ENCODE measurements around the gene BRMS1L. TPM values are rescaled to one million over a fixed set of nuclear protein-coding genes. Genes with fewer than 3 reads are reported as not detected.

Gene BRMS1L
- total RNA-seq, 1 donor from 2014 or later = 16.8 TPM

DNA sequence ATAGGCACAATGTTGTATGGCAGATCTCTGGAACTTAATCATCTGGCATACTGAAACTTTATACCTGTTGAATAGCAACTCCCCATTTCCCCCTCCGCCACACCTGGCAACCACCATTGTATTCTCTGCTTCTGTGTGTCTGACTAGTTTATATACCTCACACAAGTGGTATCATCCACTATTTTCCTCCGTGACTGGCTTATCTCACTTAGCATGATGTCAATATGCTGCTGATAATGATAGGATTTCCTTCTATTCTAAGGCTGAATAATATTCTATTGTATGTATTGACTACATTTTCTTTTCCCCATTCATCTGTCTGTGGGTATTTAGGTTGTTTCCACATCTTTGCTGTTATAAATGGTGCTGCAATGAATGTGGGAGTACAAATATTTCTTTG is 21.5 kb downstream of the BRMS1L start:
- Mint-ChIP-seq H3K36me3 (ENCODE audit: low read depth, unreplicated experiment) (peaks cover 57% of the 10 kb centered on the region), H3K4me3 (ENCODE audit: unreplicated experiment) (no peak overlapping the region), H3K27ac (ENCODE audit: unreplicated experiment) (peak overlapping the region; percentile 79), H3K4me1 (ENCODE audit: unreplicated experiment) (peaks cover 21% of the 10 kb centered on the region), H3K27me3 (ENCODE audit: unreplicated experiment) (peaks cover under 1% of the 10 kb centered on the region), H3K9me3 (ENCODE audit: unreplicated experiment) (no peaks in the 10 kb centered on the region)
- no peak for DNase-seq (ENCODE audit: low spot score)
- TF ChIP-seq CTCF (IDR thresholded peaks at IDR 0.05; ENCODE audit: unreplicated experiment) = no peak

GRCh38 chr14:35849122-35849521 is 23.0 kb downstream of the BRMS1L start:
- peaks cover 46% of the 10 kb centered on the region for H3K36me3 Mint-ChIP-seq (ENCODE audit: low read depth, unreplicated experiment)

DNA sequence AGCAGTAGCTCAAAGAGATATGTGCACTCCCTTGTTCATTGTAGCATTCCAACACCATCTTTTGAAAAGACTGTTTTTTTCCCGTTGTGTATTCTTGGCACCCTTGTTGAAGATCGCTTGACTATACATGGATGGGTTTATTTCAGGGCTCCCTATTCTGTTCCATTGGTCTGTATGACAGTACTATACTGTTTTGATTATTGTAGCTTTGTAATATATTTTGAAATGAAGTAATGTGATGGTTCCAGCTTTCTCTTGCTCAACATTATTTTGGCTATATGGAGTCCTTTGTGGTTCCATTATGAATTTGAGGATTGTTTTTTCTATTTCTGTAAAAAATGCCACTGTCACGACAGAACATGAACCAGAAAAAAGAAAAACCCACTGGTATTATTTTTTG is 25.7 kb downstream of the BRMS1L start:
- TF ChIP-seq CTCF (IDR thresholded peaks at IDR 0.05; ENCODE audit: unreplicated experiment) = no peak
- Mint-ChIP-seq H3K27ac (ENCODE audit: unreplicated experiment) (no peak overlapping the region), H3K4me1 (ENCODE audit: unreplicated experiment) (peaks cover 24% of the 10 kb centered on the region), H3K36me3 (ENCODE audit: low read depth, unreplicated experiment) (peaks cover 31% of the 10 kb centered on the region), H3K9me3 (ENCODE audit: unreplicated experiment) (no peaks in the 10 kb centered on the region), H3K27me3 (ENCODE audit: unreplicated experiment) (no peaks in the 10 kb centered on the region), H3K4me3 (ENCODE audit: unreplicated experiment) (no peak overlapping the region)
- no peak for DNase-seq (ENCODE audit: low spot score)

More at GRCh38 chr14:35849122-35849521, 23.0 kb downstream of the BRMS1L start:
- peak overlapping the region; percentile 37 for H3K27ac Mint-ChIP-seq (ENCODE audit: unreplicated experiment)
- TF ChIP-seq CTCF (IDR thresholded peaks at IDR 0.05; ENCODE audit: unreplicated experiment) = no peak
- DNase-seq (ENCODE audit: low spot score) = no peak
- no peaks in the 10 kb centered on the region for H3K27me3 Mint-ChIP-seq (ENCODE audit: unreplicated experiment)
- no peak overlapping the region for H3K4me3 Mint-ChIP-seq (ENCODE audit: unreplicated experiment)
- peaks cover 21% of the 10 kb centered on the region for H3K4me1 Mint-ChIP-seq (ENCODE audit: unreplicated experiment)
- no peaks in the 10 kb centered on the region for H3K9me3 Mint-ChIP-seq (ENCODE audit: unreplicated experiment)

DNA sequence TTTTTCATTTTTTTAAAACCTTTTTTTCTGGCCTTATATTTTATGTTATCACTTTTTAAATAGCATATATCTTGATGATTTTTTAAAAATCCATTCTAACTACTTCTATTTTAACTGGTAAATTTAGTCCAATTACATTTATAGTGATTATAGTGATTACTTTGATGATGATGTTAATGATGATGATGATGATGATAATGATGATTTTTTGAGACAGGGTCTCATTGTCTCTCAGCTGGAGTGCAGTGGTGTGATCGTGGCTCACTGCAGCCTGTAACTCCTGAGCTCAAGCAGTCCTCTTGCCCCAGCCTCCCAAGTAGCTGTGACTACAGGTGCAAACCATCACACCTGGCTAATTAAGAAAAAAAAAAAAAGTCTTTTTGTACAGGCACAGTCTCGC is 27.1 kb downstream of the BRMS1L start:
- H3K9me3 Mint-ChIP-seq (ENCODE audit: unreplicated experiment) = no peaks in the 10 kb centered on the region

More for the DNA sequence above, 27.1 kb downstream of the BRMS1L start:
- Mint-ChIP-seq H3K27me3 (ENCODE audit: unreplicated experiment) (no peaks in the 10 kb centered on the region), H3K27ac (ENCODE audit: unreplicated experiment) (no peak overlapping the region), H3K4me3 (ENCODE audit: unreplicated experiment) (no peak overlapping the region), H3K36me3 (ENCODE audit: low read depth, unreplicated experiment) (peaks cover 31% of the 10 kb centered on the region), H3K4me1 (ENCODE audit: unreplicated experiment) (peaks cover 15% of the 10 kb centered on the region)
- DNase-seq (ENCODE audit: low spot score) = no peak
- no peak for TF ChIP-seq CTCF (IDR thresholded peaks at IDR 0.05; ENCODE audit: unreplicated experiment)

Data from endothelial cell (in vitro differentiated cells).